Amniotic stem cell (primary cell): ENCODE results near the gene MEMO1.
"Not testable (repeated sequence)": the region's sequence is repeated elsewhere in the genome, so short reads cannot be mapped to it uniquely, and the experiment has no call there.

ENCODE experiments used
- DNase-seq: peaks from one replicate; lab custom pipeline; 2025; lab: John Stamatoyannopoulos, UW

The MEMO1 gene

GRCh38 chr2:31907491-31907890 lies 103.3 kb downstream of the MEMO1 start:
- DNase-seq, result not testable (repeated sequence)

GRCh38 chr2:31903109-31903780 lies 107.6 kb downstream of the MEMO1 start:
- no peak for DNase-seq

- no peak for DNase-seq
Measured at GRCh38 chr2:31901900-31902299, 108.9 kb downstream of the MEMO1 start.

GRCh38 chr2:31900156-31900555 lies 110.7 kb downstream of the MEMO1 start:
- DNase-seq, result not testable (repeated sequence)

DNA sequence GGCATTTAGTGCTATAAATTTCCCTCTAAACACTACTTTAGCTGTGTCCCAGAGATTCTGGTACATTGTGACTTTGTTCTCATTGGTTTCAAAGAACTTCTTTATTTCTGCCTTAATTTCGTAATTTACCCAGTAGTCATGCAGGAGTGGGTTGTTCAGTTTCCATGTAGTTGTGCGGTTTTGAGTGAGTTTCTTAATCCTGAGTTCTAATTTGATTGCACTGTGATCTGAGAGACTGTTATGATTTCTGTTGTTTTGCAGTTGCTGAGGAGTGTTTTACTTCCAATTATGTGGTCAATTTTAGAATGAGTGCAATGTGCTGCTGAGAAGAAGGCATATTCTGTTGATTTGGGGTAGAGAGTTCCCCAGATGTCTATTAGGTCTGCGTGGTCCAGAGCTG lies 112.5 kb downstream of the MEMO1 start:
- DNase-seq, result not testable (repeated sequence)

GRCh38 chr2:31897340-31897739 lies 113.5 kb downstream of the MEMO1 start:
- DNase-seq, result not testable (repeated sequence)

- DNase-seq, result no peak
Measured at GRCh38 chr2:31896293-31896692, 114.5 kb downstream of the MEMO1 start.

DNA sequence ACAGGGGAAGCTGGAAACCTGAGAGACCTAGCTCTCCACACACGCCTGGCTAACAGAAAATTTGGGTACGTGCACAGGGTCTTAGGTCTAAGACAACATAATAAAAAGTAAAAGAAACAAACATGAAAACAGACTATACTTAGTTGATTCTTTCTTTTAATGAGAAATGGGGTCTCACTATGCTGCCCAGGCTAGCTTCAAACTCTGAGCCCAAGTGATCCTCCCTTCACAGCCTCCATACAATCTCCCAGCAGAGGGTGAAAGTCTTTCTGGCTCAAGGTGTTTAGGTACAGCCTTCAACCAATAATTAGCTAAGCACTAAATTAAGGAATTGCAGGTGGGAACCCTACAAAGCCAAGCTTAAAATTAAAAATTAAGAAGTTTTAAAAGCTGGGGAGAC lies 116.2 kb downstream of the MEMO1 start:
- no peak for DNase-seq

DNA sequence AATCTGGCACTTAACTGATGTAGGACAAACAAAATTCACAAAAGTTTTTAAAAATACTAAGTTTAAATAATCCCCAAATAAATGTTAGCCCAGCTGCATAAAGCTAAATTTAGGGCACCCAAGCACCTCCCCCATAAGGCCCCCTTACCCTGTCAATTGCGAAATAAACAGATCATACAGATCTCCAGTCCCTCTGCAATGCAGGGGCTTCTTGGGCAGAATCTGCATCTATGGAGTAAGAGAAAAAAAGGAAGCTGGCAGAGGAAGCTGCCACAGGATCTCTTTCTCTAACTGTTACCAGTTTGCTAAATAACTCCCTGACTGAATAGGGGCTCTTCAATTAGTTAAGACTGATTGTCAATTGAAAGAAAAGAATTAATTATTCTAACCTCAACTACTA lies 117.7 kb downstream of the MEMO1 start:
- no peak for DNase-seq

- no peak for DNase-seq
Measured at GRCh38 chr2:31889044-31889443, 121.8 kb downstream of the MEMO1 start.

- DNase-seq, result no peak
Measured at GRCh38 chr2:31888550-31888949, 122.3 kb downstream of the MEMO1 start.

GRCh38 chr2:31886700-31887099 lies 124.1 kb downstream of the MEMO1 start:
- DNase-seq, result no peak

- DNase-seq, result no peak
Measured at GRCh38 chr2:31877008-31877407, 133.8 kb downstream of the MEMO1 start.

DNA sequence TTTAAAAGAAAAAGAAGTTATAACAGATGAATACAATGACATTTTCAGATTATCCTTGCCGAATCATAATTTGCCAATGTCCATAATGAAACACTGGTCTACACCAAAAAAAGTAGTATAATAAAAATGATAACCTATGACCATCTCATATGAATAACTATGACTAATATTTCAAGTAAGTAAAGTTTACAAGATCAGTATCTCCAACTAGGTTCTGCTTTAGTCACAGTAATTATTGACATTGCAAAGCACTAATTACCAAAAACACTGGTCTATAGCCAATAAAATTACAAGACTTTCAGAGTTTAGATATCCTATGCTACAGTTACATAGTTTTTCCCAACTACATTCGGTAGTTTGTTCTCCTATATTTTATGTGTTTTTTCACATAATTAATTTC lies 136.7 kb downstream of the MEMO1 start:
- DNase-seq, result no peak

- no peak for DNase-seq
Measured at GRCh38 chr2:31865215-31865614, 145.6 kb downstream of the MEMO1 start.

GRCh38 chr2:31863867-31864266 lies 146.9 kb downstream of the MEMO1 start:
- DNase-seq, result no peak

GRCh38 chr2:31863015-31863656 lies 147.7 kb downstream of the MEMO1 start:
- DNase-seq, result not testable (repeated sequence)

GRCh38 chr2:31859959-31860358 lies 150.8 kb downstream of the MEMO1 start:
- no peak for DNase-seq

DNA sequence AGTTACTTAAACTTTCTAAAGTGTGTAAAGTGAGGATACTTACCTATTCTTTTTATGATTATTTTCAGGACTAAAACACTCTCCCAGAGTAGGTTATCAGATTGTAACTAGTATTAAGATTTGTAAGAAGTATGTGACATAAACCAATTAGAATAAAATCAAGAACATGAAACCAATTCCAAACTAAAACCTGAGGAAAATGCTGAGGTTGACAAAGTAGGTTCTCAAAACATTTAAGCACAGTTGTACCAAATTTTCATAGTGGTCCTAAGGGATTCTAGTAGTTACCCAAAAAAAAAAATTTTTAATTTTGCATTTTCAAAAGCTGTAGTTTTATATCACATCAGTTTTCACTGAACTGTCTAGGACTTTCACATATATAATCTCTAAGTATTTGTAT lies 157.3 kb downstream of the MEMO1 start:
- DNase-seq, result no peak

DNA sequence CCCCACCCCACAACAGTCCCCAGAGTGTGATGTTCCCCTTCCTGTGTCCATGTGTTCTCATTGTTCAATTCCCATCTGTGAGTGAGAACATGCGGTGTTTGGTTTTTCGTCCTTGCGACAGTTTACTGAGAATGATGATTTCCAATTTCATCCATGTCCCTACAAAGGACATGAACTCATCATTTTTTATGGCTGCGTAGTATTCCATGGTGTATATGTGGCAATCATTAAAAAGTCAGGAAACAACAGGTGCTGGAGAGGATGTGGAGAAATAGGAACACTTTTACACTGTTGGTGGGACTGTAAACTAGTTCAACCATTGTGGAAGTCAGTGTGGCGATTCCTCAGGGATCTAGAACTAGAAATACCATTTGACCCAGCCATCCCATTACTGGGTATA lies 168.7 kb downstream of the MEMO1 start:
- not testable (repeated sequence) for DNase-seq

DNA sequence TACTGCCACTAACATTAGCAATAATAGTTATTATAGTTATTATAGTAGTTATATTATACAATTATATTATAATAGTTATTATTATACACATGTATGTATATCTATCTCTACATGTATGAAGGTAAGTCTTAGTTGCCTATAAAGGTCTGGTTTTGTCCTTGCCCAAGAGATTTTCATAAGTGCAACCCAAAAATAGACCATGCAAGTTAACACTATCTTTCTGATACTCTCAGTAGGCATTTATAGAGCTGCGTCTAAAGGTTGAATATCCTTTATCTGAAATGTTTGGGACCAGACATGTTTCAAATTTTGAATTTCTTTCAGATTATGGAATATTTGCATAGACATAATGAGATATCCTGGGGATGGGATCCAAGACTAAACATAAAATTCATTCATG lies 175.4 kb downstream of the MEMO1 start:
- DNase-seq, result no peak

DNA sequence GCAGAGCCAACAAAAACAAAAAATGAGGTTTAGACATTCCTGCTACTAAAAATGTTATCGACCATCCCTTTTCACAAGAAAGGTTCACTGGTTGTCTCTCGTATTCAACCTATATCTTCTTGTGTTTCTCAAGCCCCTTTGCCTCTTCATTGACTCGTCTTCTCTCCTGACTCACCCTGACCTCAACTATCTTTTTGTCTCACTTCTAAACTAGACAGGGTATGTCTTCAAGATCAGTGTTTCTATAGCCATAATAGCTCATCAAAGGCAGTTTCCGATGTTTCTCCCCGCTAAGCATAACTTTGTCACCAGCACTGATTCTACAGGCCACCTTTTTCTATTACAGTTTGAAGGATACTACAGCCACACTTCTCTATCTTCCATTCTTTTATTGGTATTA lies 178.4 kb downstream of the MEMO1 start:
- no peak for DNase-seq

GRCh38 chr2:31831585-31831984 lies 179.2 kb downstream of the MEMO1 start:
- DNase-seq, result no peak

GRCh38 chr2:31828891-31829290 lies 181.9 kb downstream of the MEMO1 start:
- no peak for DNase-seq
